ENCODE data around the gene ATP1B1. TPM values are rescaled to one million over a fixed set of nuclear protein-coding genes. Genes with fewer than 3 reads are reported as not detected.

ATP1B1 gene
- total and polyA plus RNA-seq, 2 of the 13 experiments (the other 11 are each of a cell fraction or from before 2014, with no cell fraction given) = 134 to 135 TPM

DNA sequence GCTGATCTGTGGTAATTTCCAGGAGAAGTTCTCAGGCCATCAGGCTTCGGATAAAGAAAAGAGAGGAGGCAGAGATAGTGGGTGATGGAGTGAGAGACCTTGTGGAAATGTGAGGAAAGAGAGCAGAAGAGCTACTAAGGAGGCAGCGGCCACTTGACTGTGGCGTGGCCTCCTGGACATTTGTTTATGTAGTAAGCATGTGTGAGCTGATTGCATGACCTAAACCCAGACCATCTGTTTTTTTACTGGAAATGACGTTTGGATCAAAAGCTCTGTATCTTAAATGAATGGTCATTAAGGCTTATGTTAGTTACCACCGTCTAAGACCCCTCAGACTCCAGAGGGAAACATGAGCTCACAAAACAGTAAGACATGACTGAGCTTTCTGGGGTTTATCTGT lies 13.6 kb downstream of the ATP1B1 start:
- Histone ChIP-seq H4K20me1 (ENCODE audit: insufficient read depth, low read length) (peaks cover 49% of the 10 kb centered on the region), H3K4me1 (ENCODE audit: insufficient read depth, low read length) (peaks cover 67% of the 10 kb centered on the region), H3K36me3 (replicated peaks in 1 of 2; ENCODE audit: control insufficient read depth in 1 of 2, insufficient read depth in 2 of 2, low read length in 2 of 2) (peaks cover 29 to 79% of the 10 kb centered on the region in 2 experiments), H3K27ac (ENCODE audit: extremely low read length, insufficient read depth, low read length) (peak overlapping the region; percentile 7), H2AFZ (ENCODE audit: low read length) (no peak overlapping the region), H3K4me3 (replicated peaks in 1 of 3; ENCODE audit: insufficient read depth in 1 of 3, low read depth in 2 of 3, low read length in 3 of 3) (no peak overlapping the region), H3K9me3 (ENCODE audit: low read length) (no peaks in the 10 kb centered on the region), H3K27me3 (ENCODE audit: control insufficient read depth in 1 of 2, insufficient read depth in 2 of 2, low read length in 2 of 2) (no peaks in the 10 kb centered on the region), H3K79me2 (ENCODE audit: insufficient read depth, low read length) (peaks cover 78% of the 10 kb centered on the region), H3K9ac (ENCODE audit: insufficient read depth, low read depth, low read length) (no peak overlapping the region), H3K4me2 (ENCODE audit: low read depth, low read length) (no peak overlapping the region)
- no TSS peak for BruUV-seq (replicated peaks)
- ChIA-PET POLR2A (interaction anchor here (1.0 kb wide), 1 partner anchor 17 kb away, joined by 3 read pairs; no protein-coding TSS in a partner anchor), CTCF (ENCODE audit: low intra/inter-chr PET ratio, low total read pairs) (no interaction called here)
- intact Hi-C loops (cut with micrococcal nuclease; ENCODE audit: unreplicated experiment) = no loop called here
- ATAC-seq (no peak), FAIRE-seq (no peak), DNase-seq (ENCODE audit: low spot score) (no peak)
- 95% methylated on average over 5 of the region's 5 CpGs for WGBS (ENCODE audit: low lambda C conversion rate)
- in situ Hi-C loops (cut with HindIII; ENCODE audit: extremely low pct_ligation_motif_present, low pct_unique_long_range_greater_than_20kb) = loop anchor here (10.0 kb wide), 1 partner anchor 225 kb away; no protein-coding TSS in a partner anchor
- TF ChIP-seq, protein P1, sequence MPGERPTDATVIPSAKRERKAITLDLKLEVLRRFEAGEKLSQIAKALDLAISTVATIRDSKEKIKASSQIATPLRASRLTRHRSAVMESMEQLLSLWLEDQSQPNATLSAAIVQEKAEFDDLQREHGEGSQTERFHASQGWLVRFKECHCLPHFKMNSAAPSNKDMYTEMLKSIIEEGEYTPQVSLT (CRISPR knock-in tag; IDR thresholded peaks at IDR 0.05; ENCODE audit: borderline replicate concordance, low read depth) = no peak
- no peak for TF ChIP-seq LCORL (IDR thresholded peaks at IDR 0.05)
- no peak for TF ChIP-seq LCORL (CRISPR knock-in tag; IDR thresholded peaks at IDR 0.05)
- TF ChIP-seq ZNF317 (CRISPR knock-in tag; IDR thresholded peaks at IDR 0.05) = no peak
- no peak for TF ChIP-seq SOX6 (IDR thresholded peaks at IDR 0.05)
- TF ChIP-seq SOX6 (CRISPR knock-in tag; IDR thresholded peaks at IDR 0.05) = no peak
- no peak for TF ChIP-seq ELF3 (CRISPR knock-in tag; IDR thresholded peaks at IDR 0.05)
- TF ChIP-seq NFE2 (CRISPR knock-in tag; IDR thresholded peaks at IDR 0.05) = no peak
- TF ChIP-seq PRPF4 (IDR thresholded peaks at IDR 0.05; ENCODE audit: low read depth, low read length, poor library complexity, severe bottlenecking) = no peak
- no peak for TF ChIP-seq HNRNPUL1 (IDR thresholded peaks at IDR 0.05; ENCODE audit: low read depth, low read length)
- TF ChIP-seq ZNF670 (CRISPR knock-in tag; IDR thresholded peaks at IDR 0.05; ENCODE audit: borderline replicate concordance) = no peak
- no peak for TF ChIP-seq ZFP36L1 (CRISPR knock-in tag; IDR thresholded peaks at IDR 0.05)
- TF ChIP-seq MATR3 (CRISPR knock-in tag; IDR thresholded peaks at IDR 0.05) = no peak
- no peak for TF ChIP-seq MTF1 (CRISPR knock-in tag; IDR thresholded peaks at IDR 0.05)
- TF ChIP-seq, protein P2, sequence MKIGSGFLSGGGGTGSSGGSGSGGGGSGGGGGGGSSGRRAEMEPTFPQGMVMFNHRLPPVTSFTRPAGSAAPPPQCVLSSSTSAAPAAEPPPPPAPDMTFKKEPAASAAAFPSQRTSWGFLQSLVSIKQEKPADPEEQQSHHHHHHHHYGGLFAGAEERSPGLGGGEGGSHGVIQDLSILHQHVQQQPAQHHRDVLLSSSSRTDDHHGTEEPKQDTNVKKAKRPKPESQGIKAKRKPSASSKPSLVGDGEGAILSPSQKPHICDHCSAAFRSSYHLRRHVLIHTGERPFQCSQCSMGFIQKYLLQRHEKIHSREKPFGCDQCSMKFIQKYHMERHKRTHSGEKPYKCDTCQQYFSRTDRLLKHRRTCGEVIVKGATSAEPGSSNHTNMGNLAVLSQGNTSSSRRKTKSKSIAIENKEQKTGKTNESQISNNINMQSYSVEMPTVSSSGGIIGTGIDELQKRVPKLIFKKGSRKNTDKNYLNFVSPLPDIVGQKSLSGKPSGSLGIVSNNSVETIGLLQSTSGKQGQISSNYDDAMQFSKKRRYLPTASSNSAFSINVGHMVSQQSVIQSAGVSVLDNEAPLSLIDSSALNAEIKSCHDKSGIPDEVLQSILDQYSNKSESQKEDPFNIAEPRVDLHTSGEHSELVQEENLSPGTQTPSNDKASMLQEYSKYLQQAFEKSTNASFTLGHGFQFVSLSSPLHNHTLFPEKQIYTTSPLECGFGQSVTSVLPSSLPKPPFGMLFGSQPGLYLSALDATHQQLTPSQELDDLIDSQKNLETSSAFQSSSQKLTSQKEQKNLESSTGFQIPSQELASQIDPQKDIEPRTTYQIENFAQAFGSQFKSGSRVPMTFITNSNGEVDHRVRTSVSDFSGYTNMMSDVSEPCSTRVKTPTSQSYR (CRISPR knock-in tag; IDR thresholded peaks at IDR 0.05; ENCODE audit: borderline replicate concordance) = no peak
- TF ChIP-seq, protein P3, sequence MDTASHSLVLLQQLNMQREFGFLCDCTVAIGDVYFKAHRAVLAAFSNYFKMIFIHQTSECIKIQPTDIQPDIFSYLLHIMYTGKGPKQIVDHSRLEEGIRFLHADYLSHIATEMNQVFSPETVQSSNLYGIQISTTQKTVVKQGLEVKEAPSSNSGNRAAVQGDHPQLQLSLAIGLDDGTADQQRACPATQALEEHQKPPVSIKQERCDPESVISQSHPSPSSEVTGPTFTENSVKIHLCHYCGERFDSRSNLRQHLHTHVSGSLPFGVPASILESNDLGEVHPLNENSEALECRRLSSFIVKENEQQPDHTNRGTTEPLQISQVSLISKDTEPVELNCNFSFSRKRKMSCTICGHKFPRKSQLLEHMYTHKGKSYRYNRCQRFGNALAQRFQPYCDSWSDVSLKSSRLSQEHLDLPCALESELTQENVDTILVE (CRISPR knock-in tag; IDR thresholded peaks at IDR 0.05) = no peak
- no peak for TF ChIP-seq HNRNPH1 (optimal IDR thresholded peaks at IDR 0.05; ENCODE audit: low read depth, low read length)
- TF ChIP-seq, protein P4, sequence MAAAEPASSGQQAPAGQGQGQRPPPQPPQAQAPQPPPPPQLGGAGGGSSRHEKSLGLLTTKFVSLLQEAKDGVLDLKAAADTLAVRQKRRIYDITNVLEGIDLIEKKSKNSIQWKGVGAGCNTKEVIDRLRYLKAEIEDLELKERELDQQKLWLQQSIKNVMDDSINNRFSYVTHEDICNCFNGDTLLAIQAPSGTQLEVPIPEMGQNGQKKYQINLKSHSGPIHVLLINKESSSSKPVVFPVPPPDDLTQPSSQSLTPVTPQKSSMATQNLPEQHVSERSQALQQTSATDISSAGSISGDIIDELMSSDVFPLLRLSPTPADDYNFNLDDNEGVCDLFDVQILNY (CRISPR knock-in tag; conservative IDR thresholded peaks at IDR 0.05) = no peak
